SKM-1 treated with dmso at 0.1 percent for 144 hours (cell line): Measurements from ENCODE around the gene MBNL2.

Source experiments
- DNase-seq: peaks from one replicate; lab custom pipeline; 2025; ENCODE audit not compliant: unreplicated experiment; lab: John Stamatoyannopoulos, UW

MBNL2 gene

DNA sequence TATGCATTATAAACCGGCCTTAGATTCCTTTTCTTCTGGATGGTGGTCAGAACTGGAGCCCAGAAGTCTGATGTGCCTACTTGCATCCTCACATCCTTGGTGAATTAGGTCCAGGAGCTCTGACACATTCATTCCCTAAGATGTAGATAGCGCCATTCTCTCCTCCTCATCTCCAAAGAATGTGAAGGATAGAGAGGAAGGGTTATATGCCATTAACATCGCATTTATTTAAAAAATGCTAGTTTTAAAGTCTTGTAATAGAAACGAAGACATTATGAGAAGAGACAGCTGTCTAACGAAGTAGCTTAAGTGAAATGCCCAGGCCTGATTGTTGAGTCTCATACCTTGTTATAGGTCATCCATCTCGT lies 9.7 kb downstream of the MBNL2 start:
- DNase-seq, result no peak

DNA sequence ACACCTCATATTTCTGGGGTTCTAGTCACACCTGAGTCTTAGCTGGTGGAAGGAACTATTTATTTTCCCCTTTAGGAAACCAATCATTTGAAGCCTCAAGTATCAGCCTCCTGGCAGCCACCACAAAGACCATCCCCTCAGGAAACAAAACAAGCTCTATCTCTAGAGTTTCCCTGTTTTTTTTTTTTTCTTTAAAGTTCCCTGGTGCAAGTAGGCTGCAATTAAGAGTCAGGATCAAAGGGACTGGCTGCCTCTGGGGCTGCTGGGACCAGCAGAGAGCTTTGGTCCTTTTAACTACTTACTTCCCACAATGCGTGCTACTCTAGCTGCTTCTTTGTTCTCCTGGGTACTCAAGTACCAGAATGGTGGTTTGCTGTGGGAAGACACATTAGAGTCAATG lies 11.4 kb downstream of the MBNL2 start:
- no peak for DNase-seq

DNA sequence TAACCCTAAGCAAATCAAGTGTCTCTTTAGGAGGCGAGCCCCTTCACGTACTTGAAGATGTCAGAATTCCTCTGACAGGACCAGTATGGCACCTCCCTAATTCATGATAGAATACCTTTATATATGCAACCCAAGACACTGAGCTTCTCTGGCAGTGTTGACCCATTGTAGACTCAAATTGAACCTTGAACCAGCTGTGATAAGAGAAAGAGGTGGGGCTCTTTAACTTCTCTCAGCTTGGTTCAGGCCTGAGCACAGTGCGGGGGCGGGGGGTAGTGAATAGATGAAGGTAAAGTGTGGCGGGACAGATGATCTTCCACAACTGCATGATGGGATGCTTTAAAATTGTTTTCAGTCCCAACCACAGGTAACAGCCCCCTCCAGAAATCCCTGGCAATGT lies 12.1 kb downstream of the MBNL2 start:
- DNase-seq, result no peak

DNA sequence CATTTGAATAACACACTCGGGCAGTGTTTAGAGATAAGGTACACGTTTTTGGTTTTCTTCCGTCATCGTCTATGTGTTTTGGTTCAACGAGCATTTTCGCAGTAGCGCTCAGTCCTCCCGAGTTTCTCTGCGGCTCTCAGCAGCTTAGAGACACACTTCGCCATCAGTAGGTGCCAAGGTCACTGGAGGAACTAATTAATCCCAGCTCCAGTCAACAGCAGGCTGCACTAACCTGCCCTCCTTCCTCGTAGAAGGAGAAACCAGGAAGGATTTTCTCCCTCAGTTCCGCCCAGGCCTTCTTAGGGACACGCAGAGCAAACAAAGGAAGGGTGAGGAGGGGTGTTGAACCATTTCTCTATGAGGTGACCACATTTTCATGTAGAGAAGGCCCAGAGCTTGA lies 12.6 kb downstream of the MBNL2 start:
- no peak for DNase-seq

DNA sequence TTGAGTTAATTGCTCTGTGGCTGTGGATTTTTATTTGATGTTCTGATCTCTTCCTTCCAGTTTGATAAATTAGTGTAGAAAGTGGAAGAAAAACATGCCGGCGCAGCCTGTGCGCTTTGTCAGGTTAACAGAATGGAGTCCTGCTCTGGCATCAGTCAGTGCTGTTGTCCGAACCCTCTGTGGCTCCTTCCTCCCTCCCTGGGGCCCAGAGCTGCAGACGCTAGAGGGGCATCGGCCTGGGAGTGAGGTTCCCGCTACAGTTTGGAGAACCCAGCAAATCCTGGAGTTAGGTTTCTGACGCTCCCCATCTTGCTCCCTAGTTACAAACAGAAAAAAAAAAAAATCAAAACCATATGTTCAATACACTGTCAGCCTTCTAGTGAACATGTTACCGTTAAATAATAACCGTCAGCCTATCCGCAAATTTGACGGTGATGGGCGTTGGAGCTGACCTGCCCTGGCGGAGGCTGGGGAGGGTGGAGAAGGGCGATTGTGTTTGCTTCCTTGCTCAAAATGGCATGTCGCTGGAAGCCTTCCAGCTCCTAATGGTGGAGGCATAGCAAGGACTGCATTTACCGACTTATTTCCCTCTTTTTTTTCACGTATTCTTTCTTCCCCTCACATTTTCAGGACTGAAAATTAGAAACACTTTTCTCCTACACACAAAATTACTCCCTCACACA lies 13.6 kb downstream of the MBNL2 start:
- DNase-seq, result no peak

DNA sequence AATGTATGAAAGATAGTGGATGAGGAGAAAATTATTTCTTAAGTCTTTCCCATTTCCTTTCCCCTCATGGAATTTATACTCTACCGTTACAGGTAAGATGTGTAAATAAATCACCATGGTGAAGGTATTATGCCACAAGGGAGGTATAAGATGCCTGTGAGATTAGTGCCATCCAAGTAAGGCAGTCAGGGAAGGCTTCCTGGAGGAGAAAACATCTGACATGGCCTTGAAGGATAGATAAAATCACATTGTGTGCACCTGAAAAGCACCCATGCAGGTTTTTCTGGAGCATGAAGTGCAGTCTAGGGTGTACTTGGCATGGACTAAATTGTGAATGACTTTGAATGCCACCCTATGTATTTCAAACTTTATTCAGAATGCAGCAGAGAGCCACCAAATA lies 15.3 kb downstream of the MBNL2 start:
- no peak for DNase-seq

DNA sequence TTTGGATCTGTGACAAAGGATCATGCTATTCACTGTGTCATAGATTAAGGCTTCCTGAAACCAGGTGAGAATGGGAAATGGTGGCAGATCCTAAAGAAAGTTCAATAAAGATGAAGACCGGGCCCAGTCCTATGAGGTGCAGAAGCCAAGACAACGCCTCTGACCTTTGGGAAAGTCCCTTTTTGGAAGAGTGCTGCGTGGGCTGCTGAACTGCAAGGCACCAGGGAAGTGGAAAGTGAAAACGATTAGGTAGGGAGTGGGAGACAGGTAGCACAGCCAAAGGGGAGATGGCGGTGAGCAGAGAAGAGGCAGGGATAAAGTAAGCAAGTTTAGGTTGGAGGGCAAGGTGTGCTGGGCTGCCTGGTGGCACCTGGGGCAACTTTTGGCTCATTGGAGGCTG lies 16.3 kb downstream of the MBNL2 start:
- no peak for DNase-seq

DNA sequence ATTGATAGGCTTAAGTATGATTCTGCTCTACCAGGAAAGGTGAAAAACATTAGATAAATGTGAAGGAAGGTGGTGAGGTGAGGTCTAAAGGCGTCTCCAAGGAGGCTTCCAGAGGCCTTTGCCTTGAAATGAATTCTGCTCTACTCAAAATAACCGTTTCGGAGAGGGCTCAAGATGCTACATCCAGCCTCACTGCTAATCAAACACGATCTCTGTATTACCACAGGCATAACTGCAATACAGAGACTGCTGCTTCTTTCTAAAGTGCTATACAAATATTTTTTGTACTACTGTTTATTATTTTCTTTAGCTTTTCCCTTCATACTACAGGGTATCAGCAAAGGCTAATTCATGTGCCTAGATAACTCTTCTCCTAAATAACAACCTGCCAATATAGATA lies 16.8 kb downstream of the MBNL2 start:
- DNase-seq, result no peak

DNA sequence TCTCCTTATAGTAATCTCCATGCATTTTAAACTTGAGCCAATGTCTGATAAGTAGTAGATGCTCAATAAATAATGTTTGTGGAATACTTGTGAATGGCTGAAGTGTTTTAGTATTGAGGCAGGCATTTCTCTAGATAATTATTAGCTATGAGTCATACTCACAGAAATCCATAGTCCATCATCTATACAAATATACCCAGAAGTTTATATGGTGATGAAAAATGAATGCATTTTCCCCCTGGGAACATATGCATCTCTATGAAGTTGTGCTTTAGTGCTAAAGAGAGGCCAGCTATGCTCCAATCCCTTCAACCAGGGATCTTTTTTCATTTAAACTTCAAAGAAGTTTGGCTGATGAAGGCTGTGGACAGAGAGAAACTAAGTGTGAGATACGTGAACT lies 17.2 kb downstream of the MBNL2 start:
- no peak for DNase-seq

DNA sequence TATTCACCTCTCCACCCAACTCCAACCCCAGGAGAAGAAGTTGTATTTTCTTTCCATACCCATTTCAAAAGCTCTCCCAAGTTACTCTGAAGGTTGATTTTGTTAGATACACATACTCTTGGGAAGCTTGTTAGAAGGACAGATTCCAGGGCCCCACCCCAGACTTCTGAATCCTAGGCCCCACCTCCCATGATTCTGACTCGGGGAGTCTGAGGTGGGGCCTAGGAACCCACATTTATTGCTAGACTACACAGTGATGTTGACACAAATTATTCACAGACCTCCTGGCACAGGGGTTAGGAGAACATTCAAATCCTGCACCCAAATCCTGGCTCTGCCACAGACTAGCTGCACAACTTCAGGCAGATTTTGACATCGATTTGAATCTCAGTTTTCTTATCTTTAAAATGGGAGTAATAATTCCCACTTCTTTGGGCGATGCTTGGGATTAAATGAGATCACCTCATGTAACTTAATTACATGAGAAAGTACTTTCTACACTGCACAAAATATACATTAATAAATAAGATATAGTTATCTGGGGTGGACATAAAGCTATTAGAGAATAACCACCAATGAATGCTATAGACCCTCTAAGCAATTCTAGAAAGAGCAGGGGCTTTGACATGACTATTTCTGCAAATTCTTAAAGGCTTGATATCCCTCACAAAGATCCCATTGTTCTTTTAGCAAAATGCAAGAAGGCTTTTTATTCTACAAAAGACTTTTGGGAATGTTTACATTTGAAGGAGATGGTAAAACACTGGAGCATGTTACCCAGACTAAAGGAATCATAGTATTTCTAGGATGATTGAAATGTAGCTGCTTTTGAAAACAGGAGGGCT lies 18.0 kb downstream of the MBNL2 start:
- no peak for DNase-seq

DNA sequence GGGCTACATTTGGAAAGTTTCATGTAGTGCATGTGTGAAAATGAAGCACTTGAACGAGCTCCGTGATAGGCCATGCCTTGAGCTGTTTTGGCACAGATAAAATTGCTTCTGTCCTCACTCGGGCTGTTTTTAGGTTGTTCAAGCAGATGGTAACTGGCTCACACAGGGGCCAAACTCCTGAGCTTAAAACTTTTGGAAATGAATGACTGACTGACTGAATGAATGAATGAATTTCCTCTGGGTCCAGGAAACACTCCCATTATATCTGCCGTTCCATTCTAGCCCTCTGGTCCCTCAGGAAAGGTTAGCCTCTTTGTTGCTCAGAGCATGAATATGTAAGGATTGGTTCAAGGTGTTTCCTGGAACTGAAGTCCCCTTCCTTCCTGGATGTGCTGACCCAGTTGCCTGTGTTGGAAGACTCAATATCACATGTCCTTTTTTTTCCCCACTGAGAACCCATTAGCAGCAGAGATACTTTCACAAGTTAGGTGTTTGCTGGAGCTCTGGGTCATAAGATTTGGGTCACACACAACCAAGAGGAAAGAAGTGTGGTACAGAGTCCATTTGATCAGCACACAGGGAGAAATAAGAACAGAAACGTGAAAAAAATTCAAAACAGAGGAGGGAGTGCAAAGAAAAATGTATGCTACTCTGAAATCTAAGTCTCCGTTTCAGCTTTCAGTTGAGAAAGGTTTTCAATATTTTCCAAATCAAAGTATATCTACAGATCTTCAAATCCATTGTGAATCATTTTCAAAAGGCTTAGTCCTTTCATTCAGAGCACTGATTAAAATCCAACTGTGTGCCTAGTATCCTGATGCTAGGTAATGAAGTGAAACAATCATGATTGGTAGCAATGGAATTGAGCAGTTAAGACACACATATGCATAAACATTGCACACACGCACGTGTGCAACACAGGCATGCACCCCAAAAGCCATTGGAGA lies 18.9 kb downstream of the MBNL2 start:
- DNase-seq, result no peak

DNA sequence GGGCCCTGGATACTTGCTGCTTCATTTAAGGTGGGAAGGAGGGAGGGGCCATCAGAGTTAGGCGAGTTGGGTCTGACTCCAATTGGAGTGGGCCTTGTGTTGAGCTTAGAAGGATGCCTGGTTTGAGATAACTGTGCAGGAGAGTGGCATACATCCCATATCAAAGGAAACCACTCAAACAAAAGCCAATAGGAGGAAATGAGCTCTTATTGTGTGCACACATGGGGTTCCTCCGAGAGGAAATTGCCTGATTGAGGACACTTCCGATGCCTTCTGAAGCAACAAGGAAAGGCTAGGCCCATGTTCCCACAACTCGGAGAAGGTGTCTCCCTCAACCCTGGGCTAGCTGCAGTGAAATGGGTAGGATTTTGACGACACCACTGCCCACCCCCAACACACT lies 19.6 kb downstream of the MBNL2 start:
- no peak for DNase-seq

DNA sequence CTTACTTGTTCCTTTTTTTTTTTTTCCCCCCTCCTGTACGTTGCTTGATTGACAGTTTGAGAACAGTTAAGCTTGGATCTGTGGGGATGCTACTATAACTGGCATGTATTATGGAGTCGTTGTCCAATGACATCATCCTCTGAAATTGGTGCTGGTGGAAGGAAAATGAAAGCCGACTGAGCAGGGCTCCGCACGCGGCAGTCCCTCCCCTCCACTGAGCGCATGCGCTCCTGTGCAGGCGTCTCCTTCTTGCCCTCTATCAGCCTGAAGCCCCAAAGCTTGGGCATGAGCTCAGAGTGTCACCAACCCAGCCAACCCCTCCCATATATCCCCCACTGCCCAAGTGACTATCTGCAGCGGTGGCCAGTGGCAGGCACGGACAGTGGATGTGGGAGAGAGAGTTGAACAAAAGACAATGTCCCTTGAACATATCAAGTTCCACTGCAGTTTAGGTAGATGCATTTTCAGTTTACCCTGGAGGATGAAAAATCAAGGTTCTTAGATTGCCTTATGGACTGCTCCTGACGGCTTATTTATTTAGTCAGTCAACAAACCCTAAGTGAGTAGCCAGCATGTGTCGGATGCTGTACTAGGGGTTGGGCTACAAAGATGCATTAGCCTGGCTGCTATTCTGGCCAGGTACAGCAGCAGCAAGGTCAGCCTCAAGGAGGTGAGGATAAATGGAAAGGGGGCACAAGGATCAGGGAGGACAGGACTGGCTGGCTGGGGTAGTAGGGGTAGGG lies 20.8 kb downstream of the MBNL2 start:
- no peak for DNase-seq

DNA sequence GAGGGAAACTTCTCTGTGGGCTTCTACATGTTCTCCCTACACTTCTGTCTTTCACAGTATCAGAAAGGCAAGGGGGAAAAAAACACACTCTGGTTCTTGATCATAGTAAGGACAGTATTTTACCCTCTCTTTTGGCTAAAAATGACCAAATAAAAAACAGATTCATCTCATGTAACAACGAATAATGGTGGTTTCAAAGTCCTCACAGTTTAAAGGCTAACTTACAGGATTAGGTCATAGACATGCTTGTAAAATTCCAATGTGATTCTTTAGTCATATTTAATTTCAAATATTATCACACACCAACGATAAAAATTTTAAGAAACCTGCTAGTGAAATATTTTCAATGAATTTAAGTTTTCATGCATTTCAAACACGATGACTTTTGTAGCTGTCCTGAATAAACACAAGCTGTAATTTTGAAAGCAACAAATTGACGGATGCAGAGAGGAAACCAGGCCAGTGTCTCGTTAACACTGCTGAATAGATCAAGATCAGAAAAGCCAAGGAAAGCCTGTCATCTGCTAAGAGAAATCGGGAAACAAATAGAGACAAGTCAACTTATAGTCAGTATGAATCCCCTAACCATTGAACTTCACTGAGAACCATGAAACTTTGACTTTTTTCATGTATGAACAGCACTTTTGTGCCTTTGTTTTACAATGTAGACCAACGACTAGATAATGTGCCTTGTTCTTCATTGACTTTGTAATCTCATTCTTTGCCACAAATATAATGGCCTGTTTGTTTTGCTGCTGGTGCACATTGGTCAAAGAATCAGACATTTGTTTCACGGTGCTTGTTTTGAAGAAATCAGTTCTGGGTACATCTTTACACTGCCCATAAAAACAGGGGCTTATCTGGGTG lies 22.0 kb downstream of the MBNL2 start:
- DNase-seq, result no peak

DNA sequence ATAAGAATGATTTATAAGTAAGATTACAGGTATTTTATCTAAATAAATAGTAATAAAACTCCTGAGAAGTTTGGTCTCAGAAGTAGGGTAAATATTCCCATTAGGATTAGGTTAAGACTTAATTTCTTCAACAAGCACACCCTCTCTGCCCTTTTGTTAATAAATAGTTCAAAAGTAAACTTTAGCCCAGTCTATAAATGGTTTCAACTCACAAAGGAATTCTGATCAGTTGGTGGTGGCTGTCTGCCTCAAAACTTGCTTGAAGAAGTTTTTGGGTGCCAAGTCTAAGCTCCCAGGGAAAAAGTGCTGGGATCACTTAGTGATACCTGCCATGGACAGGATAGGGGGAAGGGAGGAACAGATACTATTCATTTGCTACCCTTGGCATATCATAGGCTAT lies 22.9 kb downstream of the MBNL2 start:
- no peak for DNase-seq

DNA sequence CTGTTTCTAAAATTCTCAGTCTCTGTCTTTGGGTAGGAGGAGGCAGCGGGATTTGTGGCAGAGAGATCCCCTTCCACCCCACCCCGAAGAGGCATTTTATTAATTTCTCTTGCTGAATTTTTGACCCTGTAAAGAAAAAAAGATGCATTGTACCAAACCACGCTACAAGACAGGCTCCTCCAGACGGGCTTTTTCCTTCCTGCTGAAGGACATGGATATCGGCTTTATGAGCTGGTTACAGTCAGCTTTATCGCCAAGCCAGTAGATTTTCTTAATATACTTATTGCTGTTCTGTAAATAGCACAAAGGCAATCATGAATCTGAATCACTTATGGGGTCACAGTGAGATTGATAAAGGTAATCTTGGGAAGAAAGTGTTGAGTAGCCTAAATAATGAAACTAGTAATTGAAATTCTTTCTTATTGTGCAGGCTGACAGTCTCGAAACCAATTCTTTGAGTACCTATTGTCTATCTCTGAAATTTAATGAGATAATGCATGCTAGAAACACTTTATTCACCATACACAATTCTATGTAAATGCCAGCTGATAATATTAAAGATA lies 24.5 kb downstream of the MBNL2 start:
- no peak for DNase-seq

DNA sequence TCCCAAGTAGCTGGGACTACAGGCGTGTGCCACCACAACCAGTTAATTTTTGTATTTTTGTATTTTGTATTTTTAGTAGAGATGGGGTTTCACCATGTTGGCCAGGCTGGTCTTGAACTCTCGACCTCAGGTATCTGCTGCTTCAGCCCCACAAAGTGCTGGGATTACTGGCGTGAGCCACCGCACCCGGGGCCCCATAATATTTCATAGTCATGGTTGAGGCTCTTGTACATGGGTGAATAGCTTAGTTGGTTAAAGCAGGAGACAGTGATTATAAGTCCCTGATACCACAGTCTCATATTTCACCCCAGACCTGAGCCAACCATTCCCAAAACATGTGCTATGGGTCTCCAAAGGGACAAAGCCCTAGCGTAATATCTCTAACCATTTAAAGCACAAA lies 26.1 kb downstream of the MBNL2 start:
- DNase-seq, result no peak

DNA sequence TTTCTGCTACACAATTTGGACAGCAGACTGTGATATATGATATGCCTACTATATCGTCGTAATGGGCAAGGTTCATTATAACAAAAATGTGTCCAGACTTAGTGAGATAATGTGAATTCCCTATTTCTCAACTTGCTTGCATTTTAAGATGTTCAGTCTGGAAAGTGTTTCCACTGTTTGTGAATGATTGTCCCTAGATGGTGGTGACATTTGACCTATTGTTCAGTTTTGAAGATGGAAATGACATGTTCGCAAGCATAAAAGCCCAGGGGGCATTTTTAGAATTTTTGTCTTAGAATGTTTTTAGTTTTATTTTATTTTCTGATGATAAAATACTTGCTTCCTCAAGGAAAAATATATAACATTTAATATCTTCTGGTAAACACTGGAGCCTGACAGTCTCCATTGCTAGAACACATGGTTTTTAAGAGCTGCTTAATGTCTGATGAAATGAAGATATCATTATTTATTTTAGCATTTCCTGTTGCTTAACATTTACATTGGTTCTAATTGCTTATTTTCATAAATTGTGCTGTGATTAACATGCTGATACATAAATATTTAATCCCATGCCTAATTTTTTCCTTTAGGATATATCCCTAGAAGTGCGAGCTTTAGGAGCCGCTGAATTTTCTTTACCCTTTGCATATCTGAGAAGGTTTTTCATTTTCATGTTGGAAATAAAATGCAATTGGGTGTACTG lies 27.1 kb downstream of the MBNL2 start:
- DNase-seq, result no peak
